HG03097 (cell line): ENCODE data around the gene ZBTB2.

ENCODE experiments used
- ATAC-seq: cut with Tn5 transposase; IDR thresholded peaks from one replicate; pipeline ENCODE4 v1.9.1; 2021; ENCODE audit not compliant: unreplicated experiment, low FRiP score

ZBTB2 gene

GRCh38 chr6:151391471-151392413 is at the start of gene ZBTB2:
TSS of gene ZBTB2 (minus strand) at chr6:151391559. CDS start at chr6:151373637, 17,922 bp downstream.
- ATAC-seq, result no peak

- ATAC-seq, result no peak
These were observed 49.6 kb upstream of the ZBTB2 start for GRCh38 chr6:151440930-151441329.

GRCh38 chr6:151440498-151440897 is 49.1 kb upstream of the ZBTB2 start:
- no peak for ATAC-seq

- no peak for ATAC-seq
These were observed 46.0 kb upstream of the ZBTB2 start for GRCh38 chr6:151437401-151437800.

- no peak for ATAC-seq
These were observed 45.4 kb upstream of the ZBTB2 start for GRCh38 chr6:151436802-151437201.

GRCh38 chr6:151436300-151436699 is 44.9 kb upstream of the ZBTB2 start:
- no peak for ATAC-seq

- no peak for ATAC-seq
These were observed 43.0 kb upstream of the ZBTB2 start for GRCh38 chr6:151434369-151434768.

GRCh38 chr6:151432651-151433050 is 41.3 kb upstream of the ZBTB2 start:
- no peak for ATAC-seq

- ATAC-seq, result no peak
These were observed 40.0 kb upstream of the ZBTB2 start for GRCh38 chr6:151431337-151431736.

GRCh38 chr6:151430886-151431285 is 39.5 kb upstream of the ZBTB2 start:
- no peak for ATAC-seq

GRCh38 chr6:151428093-151428735 is 36.9 kb upstream of the ZBTB2 start:
- no peak for ATAC-seq

- no peak for ATAC-seq
These were observed 34.2 kb upstream of the ZBTB2 start for GRCh38 chr6:151425561-151425960.

GRCh38 chr6:151422981-151423380 is 31.6 kb upstream of the ZBTB2 start:
- no peak for ATAC-seq

GRCh38 chr6:151417477-151417876 is 26.1 kb upstream of the ZBTB2 start:
- no peak for ATAC-seq

- no peak for ATAC-seq
These were observed 23.4 kb upstream of the ZBTB2 start for GRCh38 chr6:151414641-151415260.

- no peak for ATAC-seq
These were observed 22.2 kb upstream of the ZBTB2 start for GRCh38 chr6:151413372-151414145.

- no peak for ATAC-seq
These were observed 21.6 kb upstream of the ZBTB2 start for GRCh38 chr6:151412909-151413308.

GRCh38 chr6:151409679-151410078 is 18.3 kb upstream of the ZBTB2 start:
- ATAC-seq, result no peak

- no peak for ATAC-seq
These were observed 17.9 kb upstream of the ZBTB2 start for GRCh38 chr6:151409260-151409659.

- ATAC-seq, result no peak
These were observed 17.5 kb upstream of the ZBTB2 start for GRCh38 chr6:151408858-151409257.

- no peak for ATAC-seq
These were observed 12.6 kb upstream of the ZBTB2 start for GRCh38 chr6:151403919-151404308.
